Measurements from ENCODE around the gene SLC6A13.
"Not testable (repeated sequence)": the region's sequence is repeated elsewhere in the genome, so short reads cannot be mapped to it uniquely, and the experiment has no call there.

SLC6A13 gene

GRCh38 chr12:218728-219590 lies 43.7 kb downstream of the SLC6A13 start:
- no peak for DNase-seq (ENCODE audit: extremely low read depth, insufficient read length)
- H3K36me3 ChIP-seq (ENCODE audit: control insufficient read depth, insufficient read depth, low read length) = no peaks in the 10 kb centered on the region
- no peak overlapping the region for H3K4me3 ChIP-seq (replicated peaks; ENCODE audit: low read depth, low read length)
- H3K27me3 ChIP-seq (replicated peaks; ENCODE audit: control insufficient read depth, insufficient read depth, low read length) = peaks cover 1% of the 10 kb centered on the region
- no peak for TF ChIP-seq CTCF (IDR thresholded peaks at IDR 0.05; ENCODE audit: insufficient read depth, low read length, poor library complexity, severe bottlenecking)

GRCh38 chr12:218221-218620 lies 44.4 kb downstream of the SLC6A13 start:
- Histone ChIP-seq H3K4me3 (replicated peaks; ENCODE audit: low read depth, low read length) (no peak overlapping the region), H3K27me3 (replicated peaks; ENCODE audit: control insufficient read depth, insufficient read depth, low read length) (peaks cover 1% of the 10 kb centered on the region), H3K36me3 (ENCODE audit: control insufficient read depth, insufficient read depth, low read length) (no peaks in the 10 kb centered on the region)
- no peak for DNase-seq (ENCODE audit: extremely low read depth, insufficient read length)
- no peak for TF ChIP-seq CTCF (IDR thresholded peaks at IDR 0.05; ENCODE audit: insufficient read depth, low read length, poor library complexity, severe bottlenecking)

GRCh38 chr12:217029-217428 lies 45.6 kb downstream of the SLC6A13 start:
- not testable (repeated sequence) for H3K27me3 ChIP-seq (replicated peaks; ENCODE audit: control insufficient read depth, insufficient read depth, low read length); DNase-seq (ENCODE audit: extremely low read depth, insufficient read length); H3K36me3 ChIP-seq (ENCODE audit: control insufficient read depth, insufficient read depth, low read length); H3K4me3 ChIP-seq (replicated peaks; ENCODE audit: low read depth, low read length)

GRCh38 chr12:215116-215515 lies 47.5 kb downstream of the SLC6A13 start:
- no peak overlapping the region for H3K4me3 ChIP-seq (replicated peaks; ENCODE audit: low read depth, low read length)
- DNase-seq (ENCODE audit: extremely low read depth, insufficient read length) = no peak
- no peaks in the 10 kb centered on the region; the same call in none of the 2 replicates for H3K27me3 ChIP-seq (replicated peaks; ENCODE audit: control insufficient read depth, insufficient read depth, low read length)
- TF ChIP-seq CTCF (IDR thresholded peaks at IDR 0.05; ENCODE audit: insufficient read depth, low read length, poor library complexity, severe bottlenecking) = no peak
- no peaks in the 10 kb centered on the region for H3K36me3 ChIP-seq (ENCODE audit: control insufficient read depth, insufficient read depth, low read length)

- DNase-seq (ENCODE audit: extremely low read depth, insufficient read length) = no peak
- no peak within 1 kb of the TSS for H3K4me3 ChIP-seq (replicated peaks; ENCODE audit: low read depth, low read length)
- TF ChIP-seq CTCF (IDR thresholded peaks at IDR 0.05; ENCODE audit: insufficient read depth, low read length, poor library complexity, severe bottlenecking) = no peak
- no peaks in the 10 kb centered on the region for H3K36me3 ChIP-seq (ENCODE audit: control insufficient read depth, insufficient read depth, low read length)
- no peaks in the 10 kb centered on the region; the same call in none of the 2 replicates for H3K27me3 ChIP-seq (replicated peaks; ENCODE audit: control insufficient read depth, insufficient read depth, low read length)
Measured at GRCh38 chr12:214003-214741, 48.5 kb downstream of the SLC6A13 start, which contains the start of gene SLC6A12. SLC6A12 (minus strand) TSS chr12:214157; CDS start chr12:209986, 4,171 bp downstream.

GRCh38 chr12:213527-213932 lies 49.1 kb downstream of the SLC6A13 start:
- Histone ChIP-seq H3K4me3 (replicated peaks; ENCODE audit: low read depth, low read length) (no peak overlapping the region), H3K27me3 (replicated peaks; ENCODE audit: control insufficient read depth, insufficient read depth, low read length) (peaks cover 2% of the 10 kb centered on the region), H3K36me3 (ENCODE audit: control insufficient read depth, insufficient read depth, low read length) (no peaks in the 10 kb centered on the region)
- DNase-seq (ENCODE audit: extremely low read depth, insufficient read length) = no peak
- TF ChIP-seq CTCF (IDR thresholded peaks at IDR 0.05; ENCODE audit: insufficient read depth, low read length, poor library complexity, severe bottlenecking) = no peak

All from GM06990 (cell line).